Muscle layer of colon (tissue), 2 donors: ENCODE data around the gene SV2B.

ENCODE experiments used
- H3K27ac ChIP-seq: one replicate; pipeline ENCODE4 v1.7.0; 2013; ENCODE audit warnings: low read depth, mild to moderate bottlenecking, low read length, moderate library complexity
- H3K27me3 ChIP-seq, 2 donors: one replicate each; pipeline ENCODE4 v1.7.0; 2013; ENCODE audit warnings: low read length in 2 of 2, mild to moderate bottlenecking in 2 of 2; ENCODE audit not compliant: insufficient read depth in 2 of 2, control insufficient read depth in 1 of 2
- H3K36me3 ChIP-seq: one replicate; pipeline ENCODE4 v1.7.0; 2013; ENCODE audit warnings: mild to moderate bottlenecking, low read length; ENCODE audit not compliant: insufficient read depth
- H3K4me1 ChIP-seq: one replicate; pipeline ENCODE4 v1.7.0; 2013; ENCODE audit warnings: mild to moderate bottlenecking, low read length; ENCODE audit not compliant: insufficient read depth
- H3K4me3 ChIP-seq, 2 donors: one replicate each; pipeline ENCODE4 v1.7.0; 2013; ENCODE audit warnings: low read length in 2 of 2, low read depth in 1 of 2, mild to moderate bottlenecking in 1 of 2, moderate library complexity in 1 of 2
- H3K9ac ChIP-seq: one replicate; pipeline ENCODE4 v1.7.0; 2013; ENCODE audit warnings: low read length
- H3K9me3 ChIP-seq: one replicate; pipeline ENCODE4 v1.7.0; 2013; ENCODE audit warnings: mild to moderate bottlenecking, low read length
- donor health status: abdominal sarcoma.
- donor health status: Adenocarcinoma of cecum.

SV2B gene

GRCh38 chr15:91142106-91142744 lies 42.2 kb downstream of the SV2B start:
- H3K4me1 ChIP-seq = no peaks in the 10 kb centered on the region
- no peak overlapping the region for H3K27ac ChIP-seq
- no peak overlapping the region for H3K4me3 ChIP-seq
- no peaks in the 10 kb centered on the region for H3K27me3 ChIP-seq
- no peaks in the 10 kb centered on the region for H3K36me3 ChIP-seq
- no peak overlapping the region for H3K9ac ChIP-seq
- H3K9me3 ChIP-seq = no peaks in the 10 kb centered on the region

GRCh38 chr15:91142946-91143345 lies 42.9 kb downstream of the SV2B start:
- Histone ChIP-seq H3K4me3 (no peak overlapping the region), H3K9me3 (no peaks in the 10 kb centered on the region), H3K27ac (no peak overlapping the region), H3K9ac (no peak overlapping the region), H3K4me1 (no peaks in the 10 kb centered on the region), H3K36me3 (no peaks in the 10 kb centered on the region), H3K27me3 (no peaks in the 10 kb centered on the region)

GRCh38 chr15:91146728-91147127 lies 46.7 kb downstream of the SV2B start:
- Histone ChIP-seq H3K27me3 (no peaks in the 10 kb centered on the region), H3K9me3 (no peaks in the 10 kb centered on the region), H3K9ac (no peak overlapping the region), H3K27ac (no peak overlapping the region), H3K4me3 (no peak overlapping the region), H3K4me1 (no peaks in the 10 kb centered on the region), H3K36me3 (no peaks in the 10 kb centered on the region)

GRCh38 chr15:91148243-91148642 lies 48.2 kb downstream of the SV2B start:
- Histone ChIP-seq H3K9ac (no peak overlapping the region), H3K27ac (no peak overlapping the region), H3K9me3 (no peaks in the 10 kb centered on the region), H3K27me3 (no peaks in the 10 kb centered on the region), H3K4me3 (no peak overlapping the region), H3K36me3 (no peaks in the 10 kb centered on the region), H3K4me1 (no peaks in the 10 kb centered on the region)

GRCh38 chr15:91150502-91151160 lies 50.6 kb downstream of the SV2B start:
- Histone ChIP-seq H3K4me3 (no peak overlapping the region), H3K27me3 (no peaks in the 10 kb centered on the region), H3K9ac (no peak overlapping the region), H3K36me3 (no peaks in the 10 kb centered on the region), H3K27ac (no peak overlapping the region), H3K9me3 (no peaks in the 10 kb centered on the region), H3K4me1 (no peaks in the 10 kb centered on the region)

- Histone ChIP-seq H3K9ac (no peak overlapping the region), H3K4me3 (no peak overlapping the region), H3K4me1 (no peaks in the 10 kb centered on the region), H3K36me3 (no peaks in the 10 kb centered on the region), H3K27ac (no peak overlapping the region), H3K9me3 (no peaks in the 10 kb centered on the region), H3K27me3 (no peaks in the 10 kb centered on the region)
Observed at GRCh38 chr15:91151781-91152563, 51.9 kb downstream of the SV2B start.

- Histone ChIP-seq H3K27ac (no peak overlapping the region), H3K36me3 (no peaks in the 10 kb centered on the region), H3K4me1 (no peaks in the 10 kb centered on the region), H3K4me3 (no peak overlapping the region), H3K9me3 (no peaks in the 10 kb centered on the region), H3K9ac (no peak overlapping the region), H3K27me3 (no peaks in the 10 kb centered on the region)
Observed at GRCh38 chr15:91152896-91153581, 53.0 kb downstream of the SV2B start.

- H3K9me3 ChIP-seq = no peaks in the 10 kb centered on the region
- no peaks in the 10 kb centered on the region for H3K27me3 ChIP-seq
- H3K4me1 ChIP-seq = no peaks in the 10 kb centered on the region
- no peak overlapping the region for H3K9ac ChIP-seq
- H3K36me3 ChIP-seq = no peaks in the 10 kb centered on the region
- no peak overlapping the region for H3K4me3 ChIP-seq
- no peak overlapping the region for H3K27ac ChIP-seq
Observed at GRCh38 chr15:91153954-91154353, 53.9 kb downstream of the SV2B start.

- Histone ChIP-seq H3K4me3 (no peak overlapping the region), H3K4me1 (no peaks in the 10 kb centered on the region), H3K27ac (no peak overlapping the region), H3K9me3 (no peaks in the 10 kb centered on the region), H3K9ac (no peak overlapping the region), H3K27me3 (no peaks in the 10 kb centered on the region), H3K36me3 (no peaks in the 10 kb centered on the region)
Observed at GRCh38 chr15:91156175-91156726, 56.2 kb downstream of the SV2B start.

- Histone ChIP-seq H3K4me1 (no peaks in the 10 kb centered on the region), H3K27me3 (no peaks in the 10 kb centered on the region)
Observed at GRCh38 chr15:91158415-91159394, 58.6 kb downstream of the SV2B start.

More at GRCh38 chr15:91158415-91159394, 58.6 kb downstream of the SV2B start:
- Histone ChIP-seq H3K27ac (no peak overlapping the region), H3K36me3 (no peaks in the 10 kb centered on the region), H3K4me3 (no peak overlapping the region), H3K9me3 (no peaks in the 10 kb centered on the region), H3K9ac (no peak overlapping the region)
